HepG2 (cell line): ENCODE data around the gene KCND1.

Experiments used
- MYC ChIP-seq: sonication (generic); formaldehyde crosslinking; IDR thresholded peaks from 2 replicates; pipeline ENCODE4 v1.9.0; 2021; ENCODE audit warnings: missing genetic modification reagents, borderline replicate concordance
- NFKB2 ChIP-seq: sonication (generic); formaldehyde crosslinking; IDR thresholded peaks from 2 replicates; pipeline ENCODE4 v1.4.0; 2020; ENCODE audit warnings: missing genetic modification reagents, borderline replicate concordance
- ZBTB3 ChIP-seq: sonication (generic); formaldehyde crosslinking; IDR thresholded peaks from 2 replicates; pipeline ENCODE4 v1.4.0; 2020; ENCODE audit warnings: low read depth, mild to moderate bottlenecking, moderate library complexity, missing genetic modification reagents, borderline replicate concordance
- ZNF432 ChIP-seq: sonication (generic); formaldehyde crosslinking; IDR thresholded peaks from 2 replicates; pipeline ENCODE4 v1.5.0; 2020; ENCODE audit warnings: missing genetic modification reagents, mild to moderate bottlenecking, borderline replicate concordance
- TF ChIP-seq, protein P1 (sequence below): IDR thresholded peaks from 2 replicates; pipeline ENCODE4 v1.6.1; 2016

DNA sequence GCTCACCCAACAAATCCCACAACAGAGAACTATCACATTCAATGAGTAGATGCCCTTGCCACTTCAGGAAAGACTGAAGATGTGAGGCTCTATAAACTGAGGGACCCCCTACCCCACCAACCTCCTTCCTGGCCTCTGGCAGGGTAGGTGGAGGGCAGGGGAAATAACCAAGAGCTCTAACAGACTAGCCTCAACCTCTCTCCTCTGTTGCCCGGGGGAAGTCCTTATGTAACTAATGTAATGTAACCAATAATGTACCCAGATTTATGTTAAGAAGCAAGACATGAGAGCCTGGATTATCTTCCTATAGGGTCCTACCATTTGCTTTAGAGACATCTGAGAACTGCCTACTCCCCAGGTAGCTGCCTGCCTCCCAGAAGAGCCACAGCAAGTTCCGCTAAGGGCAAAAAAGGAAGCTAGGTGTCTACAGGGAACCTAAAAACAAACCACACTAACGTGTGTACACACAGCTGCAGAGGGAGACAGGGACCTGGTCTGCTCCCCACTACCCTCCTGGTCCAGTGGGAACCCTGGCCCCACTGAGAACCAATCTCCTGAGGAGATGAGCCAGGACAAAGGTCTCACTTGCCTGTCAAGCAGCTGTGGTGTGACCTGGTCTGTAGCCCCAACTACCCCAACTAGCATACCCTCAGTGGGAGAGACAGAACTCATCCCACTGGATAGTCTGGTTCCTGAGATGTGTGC, 32.0 kb downstream of the KCND1 start:
- TF ChIP-seq, protein P1, sequence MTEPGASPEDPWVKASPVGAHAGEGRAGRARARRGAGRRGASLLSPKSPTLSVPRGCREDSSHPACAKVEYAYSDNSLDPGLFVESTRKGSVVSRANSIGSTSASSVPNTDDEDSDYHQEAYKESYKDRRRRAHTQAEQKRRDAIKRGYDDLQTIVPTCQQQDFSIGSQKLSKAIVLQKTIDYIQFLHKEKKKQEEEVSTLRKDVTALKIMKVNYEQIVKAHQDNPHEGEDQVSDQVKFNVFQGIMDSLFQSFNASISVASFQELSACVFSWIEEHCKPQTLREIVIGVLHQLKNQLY: no peak
- no peak for TF ChIP-seq ZNF432 (CRISPR knock-in tag)
- TF ChIP-seq MYC (CRISPR knock-in tag): no peak
- TF ChIP-seq ZBTB3: no peak
- no peak for TF ChIP-seq NFKB2 (CRISPR knock-in tag)
